ENCODE data around the gene EPN3.

GRCh38 chr17:50549969-50550368, 17.4 kb downstream of the EPN3 start:
- TF ChIP-seq CTCF (IDR thresholded peaks at IDR 0.05) (no peak), EZH2 (IDR thresholded peaks at IDR 0.05; ENCODE audit: borderline replicate concordance, insufficient read depth, low read depth, low read length, poor library complexity, severe bottlenecking) (no peak)

Measured in B cell (primary cell).